Mucosa of descending colon (tissue), 3 donors: Measurements from ENCODE around the gene MRPL16. TPM values are rescaled to one million over a fixed set of nuclear protein-coding genes. Genes with fewer than 3 reads are reported as not detected.

Source experiments
- ATAC-seq: fragments of 200-7000 bp; cut with Tn5 transposase; one replicate; pipeline ENCODE4 v1.9.1; 2020; ENCODE audit warnings: mild to moderate bottlenecking, moderate library complexity
- DNase-seq, 3 donors: peaks; one replicate each; pipeline ENCODE4 v3.0.0-alpha.2; 2020
- H3K36me3 ChIP-seq: fragments of 200-600 bp; one replicate; pipeline ENCODE4 v1.8.0; 2021; ENCODE audit warnings: low read depth, mild to moderate bottlenecking
- H3K4me1 ChIP-seq: fragments of 200-600 bp; one replicate; pipeline ENCODE4 v1.8.0; 2021; ENCODE audit warnings: low read depth, mild to moderate bottlenecking
- H3K4me3 ChIP-seq: fragments of 200-600 bp; one replicate; pipeline ENCODE4 v1.8.0; 2021; ENCODE audit warnings: mild to moderate bottlenecking
- H3K9me3 ChIP-seq: fragments of 200-600 bp; one replicate; pipeline ENCODE4 v1.8.0; 2021; ENCODE audit warnings: mild to moderate bottlenecking
- CTCF ChIP-seq: fragments of 200-600 bp; IDR thresholded peaks from one replicate; pipeline ENCODE4 v1.8.0; 2022; ENCODE audit warnings: antibody characterized with exemption, mild to moderate bottlenecking
- intact Hi-C, 2 donors: fragments of 100-400 bp; cut with DNase I in 1 of 2; cut with micrococcal nuclease in 1 of 2; formaldehyde crosslinking; loops; one replicate each; pipeline versions ENCODE4 v1.11.0 to v1.11.1; 2022; cut with DNase I, micrococcal nuclease
- total RNA-seq, 3 donors: library from RNA; stranded (reverse); fragmentation: NEBNext Ultra II Directional in 2 of 3; extraction: Animal tissue kit (Norgen Biotek cat#: 25700) in 2 of 3; gene quantifications; one replicate each; pipeline versions ENCODE4 v1.2.1 to v1.2.4, GENCODE V29; 2021 to 2023
- donor health status: DM: no; HTN: no; CAD: no; lungs with moderate emphysema.
- donor health status: DM: no; HTN: no; CAD: no.
- donor health status: DM: no; HTN: yes; CAD: no.

Gene MRPL16
- total RNA-seq, 3 donors from 2014 or later: 38.8 to 54.3 (median 51.5) TPM

DNA sequence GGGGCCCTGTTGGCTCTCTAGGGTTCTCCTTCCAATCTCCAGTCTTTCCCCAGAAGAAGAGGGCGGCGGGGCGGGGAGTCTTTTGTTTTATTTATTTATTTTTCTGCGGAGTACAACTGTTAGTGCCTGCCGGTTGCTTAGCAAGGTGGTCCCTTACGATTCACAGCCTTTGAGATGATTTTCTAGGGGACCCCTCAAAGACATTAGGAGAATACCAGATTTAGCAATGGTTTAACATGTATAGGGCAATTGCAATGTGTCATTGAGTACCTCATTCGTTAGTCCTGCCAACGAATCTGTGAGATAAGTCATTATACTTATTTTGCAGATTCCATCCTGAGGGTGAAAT, 307 bp upstream of the MRPL16 start:
- intact Hi-C loops: no loop called here
- TF ChIP-seq CTCF: no peak
- ATAC-seq (no peak), DNase-seq (no peak)
- Histone ChIP-seq H3K9me3 (no peaks in the 10 kb centered on the region), H3K4me1 (peaks cover 8% of the 10 kb centered on the region), H3K36me3 (no peaks in the 10 kb centered on the region), H3K4me3 (no peak overlapping the region)

DNA sequence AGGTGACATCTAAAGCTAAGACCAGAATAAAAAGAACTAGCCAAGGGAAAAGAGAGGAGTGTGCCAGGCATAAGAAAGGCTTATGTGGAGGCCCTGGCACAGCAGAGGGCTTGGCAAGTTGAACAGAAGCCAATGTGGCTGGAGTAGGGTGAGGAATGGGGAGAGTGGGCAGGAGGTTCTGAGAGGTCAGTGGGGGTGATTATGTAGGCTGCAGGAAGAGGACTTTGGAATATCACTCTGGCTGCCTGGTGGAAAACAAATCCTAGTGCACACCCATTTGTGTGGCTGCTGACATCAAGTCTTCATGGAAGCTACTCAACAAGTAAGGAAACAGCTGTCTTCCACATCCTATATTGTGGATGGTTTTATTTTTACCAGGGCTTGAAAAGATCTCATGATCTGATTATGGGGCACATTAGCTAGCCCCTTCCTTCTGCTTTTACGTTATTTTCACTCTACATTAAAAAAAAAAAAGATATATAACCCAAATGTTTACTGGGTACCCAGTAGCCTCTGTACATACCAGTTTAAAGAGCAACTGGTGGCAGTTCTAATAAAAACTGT, 3.4 kb downstream of the MRPL16 start:
- no peaks in the 10 kb centered on the region for H3K36me3 ChIP-seq
- intact Hi-C loops: no loop called here
- DNase-seq: peak in 1 of 3 donors; percentile 19

DNA sequence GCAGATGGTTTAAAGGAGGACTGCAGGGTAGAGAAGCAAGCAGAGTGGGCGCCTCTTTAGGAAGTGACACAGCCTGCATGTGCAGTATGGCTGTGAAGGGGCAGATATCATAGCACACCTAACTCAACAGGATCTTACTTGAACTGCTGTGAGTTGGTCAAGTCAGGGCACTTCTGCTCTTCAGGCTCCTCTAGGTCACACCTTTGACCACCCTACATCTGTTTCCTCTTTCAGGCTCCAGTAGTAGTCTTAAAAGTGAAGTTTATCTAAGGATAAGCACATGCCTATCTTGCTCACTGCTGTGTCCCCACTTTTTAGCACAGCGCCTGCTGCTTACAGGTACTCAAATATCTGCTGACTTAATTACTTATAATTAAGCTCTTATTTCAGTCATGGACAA, 6.5 kb downstream of the MRPL16 start:
- Histone ChIP-seq H3K36me3 (no peaks in the 10 kb centered on the region), H3K9me3 (no peaks in the 10 kb centered on the region)
- intact Hi-C loops: loop anchor here in 1 of 2 donors (5.0 kb wide), 1 partner anchor 47 kb away; the partner anchor contains the start of gene STX3

More for the DNA sequence above, 3.4 kb downstream of the MRPL16 start:
- H3K9me3 ChIP-seq: no peaks in the 10 kb centered on the region
- peaks cover 8% of the 10 kb centered on the region for H3K4me1 ChIP-seq
- no peak overlapping the region for H3K4me3 ChIP-seq
- no peak for TF ChIP-seq CTCF
- ATAC-seq: peak; percentile 18

GRCh38 chr11:59802639-59803176, 7.9 kb downstream of the MRPL16 start:
- H3K36me3 ChIP-seq: no peaks in the 10 kb centered on the region
- DNase-seq: peak in 1 of 3 donors; percentile 86
- peak; percentile 28 for TF ChIP-seq CTCF
- ATAC-seq: peak; percentile 60
- no peak overlapping the region for H3K4me3 ChIP-seq
- intact Hi-C loops: loop anchor here (2.0 to 5.0 kb wide), 2 partner anchors 45 to 50 kb away; partner anchors contain the start of gene STX3 (in 1 of the 2)
- peaks cover 22% of the 10 kb centered on the region for H3K4me1 ChIP-seq
- no peaks in the 10 kb centered on the region for H3K9me3 ChIP-seq

More for the DNA sequence above, 6.5 kb downstream of the MRPL16 start:
- no peak for DNase-seq
- Histone ChIP-seq H3K4me1 (peaks cover 22% of the 10 kb centered on the region), H3K4me3 (no peak overlapping the region)
- TF ChIP-seq CTCF: no peak
- ATAC-seq: no peak

DNA sequence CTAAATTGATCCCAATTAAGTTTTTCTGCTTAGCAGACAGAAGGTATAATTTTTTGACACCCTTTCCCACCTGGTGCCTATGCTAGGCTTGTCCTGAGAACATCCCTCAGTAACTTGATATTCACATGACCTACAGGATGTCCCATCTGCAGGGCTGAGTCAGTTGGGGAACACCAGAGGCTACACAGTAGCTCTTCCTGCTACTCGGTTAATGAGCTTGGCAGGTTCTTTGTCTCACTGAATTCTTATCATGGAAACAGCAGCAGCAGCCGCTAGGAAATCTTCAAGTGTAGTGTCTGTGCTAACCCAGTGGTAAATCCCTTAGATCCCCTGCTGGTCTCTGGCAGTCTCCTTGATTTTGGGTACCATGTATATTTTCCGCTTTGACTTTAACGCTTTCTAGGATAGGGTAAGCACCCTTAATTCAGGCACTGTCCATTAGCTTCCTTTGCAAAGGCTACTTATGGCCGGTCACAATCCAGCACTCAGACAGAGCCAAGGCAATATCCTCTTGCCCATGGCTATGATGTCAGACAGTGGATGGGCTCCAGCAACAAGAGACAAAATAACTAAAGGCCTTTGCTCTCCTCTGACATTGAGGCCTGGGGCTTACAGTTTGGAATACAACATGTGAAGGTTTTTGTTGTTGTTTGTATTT, 8.5 kb downstream of the MRPL16 start:
- H3K36me3 ChIP-seq: no peaks in the 10 kb centered on the region
- intact Hi-C loops: loop anchor here (2.0 to 5.0 kb wide), 2 partner anchors 45 to 49 kb away; partner anchors contain the start of gene STX3 (in 1 of the 2)
- DNase-seq (no peak), ATAC-seq (no peak)
- peaks cover 22% of the 10 kb centered on the region for H3K4me1 ChIP-seq
- TF ChIP-seq CTCF: no peak
- H3K9me3 ChIP-seq: no peaks in the 10 kb centered on the region
- H3K4me3 ChIP-seq: no peak overlapping the region
